HG03571 (cell line): ENCODE measurements around the gene POLD3.
"Not testable (repeated sequence)": the region's sequence is repeated elsewhere in the genome, so short reads cannot be mapped to it uniquely, and the experiment has no call there.

Experiments used
- ATAC-seq: cut with Tn5 transposase; IDR thresholded peaks from one replicate; pipeline ENCODE4 v1.9.1; 2021; ENCODE audit not compliant: unreplicated experiment

POLD3 gene

GRCh38 chr11:74636630-74637184, 44.3 kb downstream of the POLD3 start:
- no peak for ATAC-seq

DNA sequence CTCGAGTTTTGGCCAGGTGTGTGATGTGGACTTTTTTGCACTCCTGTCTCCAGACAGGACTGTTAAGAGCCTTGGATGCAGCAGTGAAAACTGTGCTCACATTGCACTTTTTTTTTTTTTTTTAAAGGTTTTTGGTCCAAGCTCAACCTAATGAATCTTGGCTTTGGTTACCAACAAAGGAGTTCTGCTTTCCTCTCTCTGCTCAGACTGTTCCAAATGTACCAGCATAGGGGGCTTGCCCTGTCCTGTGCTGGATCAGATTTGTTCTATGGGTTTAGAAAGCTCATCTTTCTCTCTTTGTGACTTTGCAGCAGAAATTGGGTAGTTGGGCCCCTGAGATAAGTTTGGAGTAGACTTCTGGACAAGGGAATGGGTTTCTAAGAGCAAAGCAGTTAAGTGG, 45.3 kb downstream of the POLD3 start:
- ATAC-seq = no peak

DNA sequence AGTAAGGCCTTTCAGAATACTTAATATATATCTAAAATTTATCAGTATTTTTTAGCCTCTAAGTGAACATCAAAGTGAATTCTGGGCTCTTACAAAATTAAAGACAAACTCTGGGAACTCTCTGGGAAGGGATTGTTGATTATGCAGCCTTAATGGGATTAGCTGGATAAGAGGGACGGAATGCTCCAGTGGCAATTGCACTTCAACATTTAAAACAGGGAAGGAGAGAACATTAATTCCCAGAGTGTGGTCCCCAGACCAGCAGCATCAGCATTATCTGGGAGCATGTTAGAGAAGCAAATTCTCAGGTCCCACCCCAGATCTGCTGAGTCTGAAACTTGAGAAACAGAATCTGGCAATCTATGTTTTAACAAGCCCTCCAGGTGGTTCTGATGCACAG, 46.5 kb downstream of the POLD3 start:
- no peak for ATAC-seq

DNA sequence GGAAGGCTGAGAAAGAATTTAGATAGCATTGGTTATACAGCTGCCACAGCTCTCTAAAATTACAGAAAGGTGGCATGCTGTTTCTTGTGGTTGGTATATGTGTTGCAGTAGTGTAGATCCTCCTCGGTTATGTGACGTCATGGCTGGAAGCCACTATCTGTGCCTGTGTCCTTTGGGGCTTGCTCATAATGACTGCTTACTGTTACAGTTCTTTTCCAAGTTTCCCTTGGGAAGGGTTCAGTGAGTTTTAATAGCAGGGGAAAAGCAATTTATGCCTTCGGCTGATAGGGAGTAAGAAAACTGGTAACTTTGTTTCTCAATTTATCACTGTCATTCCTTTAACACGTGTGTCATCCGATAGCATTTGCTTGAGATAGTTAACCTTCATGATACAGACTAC, 47.2 kb downstream of the POLD3 start:
- no peak for ATAC-seq

DNA sequence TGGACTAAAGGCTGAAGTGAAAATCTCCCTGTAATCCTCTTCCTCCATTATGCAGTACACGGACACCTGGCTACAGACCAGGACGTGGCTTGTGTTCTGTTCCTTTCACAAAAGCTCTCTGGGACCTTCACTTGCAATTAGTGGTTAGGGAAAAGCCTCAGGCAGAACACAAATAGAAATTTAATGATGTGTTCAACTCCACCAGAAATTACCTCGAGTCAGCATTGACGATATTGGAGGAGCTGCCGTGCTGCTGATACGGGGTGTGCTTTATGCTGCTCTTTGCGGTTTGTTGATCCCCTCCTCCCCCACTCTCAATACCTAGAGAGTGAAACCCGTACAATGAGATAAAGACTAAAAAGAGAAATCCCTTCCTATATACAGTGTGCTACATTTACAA, 48.9 kb downstream of the POLD3 start:
- no peak for ATAC-seq

DNA sequence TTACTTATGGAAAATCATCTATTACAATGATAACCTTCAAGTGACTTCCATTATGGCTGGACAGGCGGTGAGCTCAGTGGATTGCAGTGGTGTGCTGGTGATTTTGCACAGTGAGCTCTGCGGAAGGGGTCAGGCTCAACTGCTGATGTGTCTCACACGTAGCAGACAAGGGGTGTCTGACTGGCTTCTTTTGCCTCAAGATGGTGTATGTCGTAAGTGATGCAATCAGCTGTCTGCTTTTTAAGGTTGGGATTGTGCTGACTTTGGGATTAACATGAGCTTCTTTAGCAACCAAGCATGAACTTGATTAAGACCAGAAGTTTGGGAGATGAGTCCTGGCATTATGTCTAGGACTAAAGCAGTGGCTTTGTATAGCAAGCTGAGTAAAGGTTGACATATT, 49.5 kb downstream of the POLD3 start:
- ATAC-seq = no peak

DNA sequence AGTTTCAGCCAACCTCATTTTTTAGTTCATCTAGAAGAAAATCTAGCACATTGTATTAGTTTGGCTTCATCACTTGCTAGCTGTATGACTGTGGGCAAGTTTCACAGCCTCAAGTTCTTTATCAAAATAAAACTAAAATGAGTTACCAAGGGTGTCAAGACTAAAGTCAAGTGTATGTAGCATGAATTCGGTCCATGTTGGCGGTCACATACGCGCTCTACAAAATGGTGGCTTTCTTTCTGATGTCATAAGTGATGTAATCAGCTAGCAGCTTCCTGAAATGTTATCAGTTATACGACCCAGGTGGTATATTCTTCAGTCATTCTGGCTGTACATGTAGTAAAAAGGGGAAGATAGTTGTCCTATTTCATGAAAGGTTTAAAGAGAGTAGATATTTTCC, 50.5 kb downstream of the POLD3 start:
- ATAC-seq = no peak

GRCh38 chr11:74644081-74644480, 51.7 kb downstream of the POLD3 start:
- no peak for ATAC-seq

- ATAC-seq = no peak
Observed at GRCh38 chr11:74646215-74646614, 53.8 kb downstream of the POLD3 start.

DNA sequence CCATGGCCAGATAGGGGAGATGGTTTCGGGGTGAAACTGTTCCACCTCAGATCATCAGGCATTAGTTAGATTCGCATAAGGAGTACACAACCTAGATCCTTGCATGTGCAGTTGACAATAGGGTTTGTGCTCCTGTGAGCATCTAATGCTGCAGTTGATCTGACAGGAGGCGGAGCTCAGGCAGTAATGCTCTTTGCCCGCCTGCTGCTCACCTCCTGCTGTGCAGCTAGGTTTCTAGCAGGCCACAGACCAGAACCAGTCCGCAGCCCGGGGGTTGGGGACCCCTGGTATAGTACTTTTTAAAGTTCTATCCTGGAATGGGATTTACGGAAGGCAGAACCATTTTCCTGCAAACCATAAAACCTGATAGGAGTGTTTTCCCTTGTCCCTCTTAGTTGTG, 54.6 kb downstream of the POLD3 start:
- no peak for ATAC-seq

- ATAC-seq = no peak
Observed at GRCh38 chr11:74647404-74647803, 55.0 kb downstream of the POLD3 start.

DNA sequence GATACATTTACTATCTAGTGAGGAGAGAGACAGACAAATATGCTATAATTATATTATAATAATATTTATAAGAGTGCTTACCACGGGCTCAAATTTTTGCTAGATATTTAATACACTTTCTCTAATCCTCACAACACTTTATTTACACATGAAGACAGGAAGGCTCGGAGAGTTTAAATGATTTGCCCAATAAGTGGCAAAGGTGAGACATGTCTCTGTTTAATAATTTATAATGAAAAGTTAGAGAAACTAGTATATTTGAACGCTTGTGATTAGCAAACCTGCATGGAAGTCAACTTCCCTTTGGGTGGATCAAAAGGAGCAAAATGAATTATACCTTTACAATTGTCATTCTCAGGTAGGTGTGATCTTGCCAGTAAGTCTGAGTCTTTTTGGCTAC, 55.4 kb downstream of the POLD3 start:
- no peak for ATAC-seq

GRCh38 chr11:74648894-74649293, 56.5 kb downstream of the POLD3 start:
- no peak for ATAC-seq

- no peak for ATAC-seq
Observed at GRCh38 chr11:74650498-74650897, 58.1 kb downstream of the POLD3 start.

DNA sequence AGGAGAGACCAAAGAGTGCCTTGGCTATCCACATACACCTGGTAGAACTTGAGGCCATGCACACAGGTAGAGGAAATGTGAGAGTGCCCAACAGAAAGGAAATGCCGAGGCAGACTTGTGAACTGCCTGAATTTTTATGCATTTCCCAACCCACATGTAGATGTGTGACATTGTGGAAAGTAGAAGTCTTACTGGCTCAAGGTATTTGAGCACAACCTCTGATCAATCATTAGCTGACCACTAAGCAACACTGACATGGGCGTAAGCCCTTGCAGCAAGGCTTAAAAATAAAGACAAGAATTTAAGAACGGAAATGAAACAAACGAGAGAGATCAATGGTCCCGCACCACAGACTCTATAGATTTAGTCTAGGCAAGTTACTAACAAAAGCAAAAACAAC, 62.6 kb downstream of the POLD3 start:
- ATAC-seq = no peak

- not testable (repeated sequence) for ATAC-seq
Observed at GRCh38 chr11:74659124-74659523, 66.7 kb downstream of the POLD3 start.

GRCh38 chr11:74662487-74663103, 70.2 kb downstream of the POLD3 start:
- ATAC-seq = no peak

GRCh38 chr11:74663315-74663714, 70.9 kb downstream of the POLD3 start:
- no peak for ATAC-seq

DNA sequence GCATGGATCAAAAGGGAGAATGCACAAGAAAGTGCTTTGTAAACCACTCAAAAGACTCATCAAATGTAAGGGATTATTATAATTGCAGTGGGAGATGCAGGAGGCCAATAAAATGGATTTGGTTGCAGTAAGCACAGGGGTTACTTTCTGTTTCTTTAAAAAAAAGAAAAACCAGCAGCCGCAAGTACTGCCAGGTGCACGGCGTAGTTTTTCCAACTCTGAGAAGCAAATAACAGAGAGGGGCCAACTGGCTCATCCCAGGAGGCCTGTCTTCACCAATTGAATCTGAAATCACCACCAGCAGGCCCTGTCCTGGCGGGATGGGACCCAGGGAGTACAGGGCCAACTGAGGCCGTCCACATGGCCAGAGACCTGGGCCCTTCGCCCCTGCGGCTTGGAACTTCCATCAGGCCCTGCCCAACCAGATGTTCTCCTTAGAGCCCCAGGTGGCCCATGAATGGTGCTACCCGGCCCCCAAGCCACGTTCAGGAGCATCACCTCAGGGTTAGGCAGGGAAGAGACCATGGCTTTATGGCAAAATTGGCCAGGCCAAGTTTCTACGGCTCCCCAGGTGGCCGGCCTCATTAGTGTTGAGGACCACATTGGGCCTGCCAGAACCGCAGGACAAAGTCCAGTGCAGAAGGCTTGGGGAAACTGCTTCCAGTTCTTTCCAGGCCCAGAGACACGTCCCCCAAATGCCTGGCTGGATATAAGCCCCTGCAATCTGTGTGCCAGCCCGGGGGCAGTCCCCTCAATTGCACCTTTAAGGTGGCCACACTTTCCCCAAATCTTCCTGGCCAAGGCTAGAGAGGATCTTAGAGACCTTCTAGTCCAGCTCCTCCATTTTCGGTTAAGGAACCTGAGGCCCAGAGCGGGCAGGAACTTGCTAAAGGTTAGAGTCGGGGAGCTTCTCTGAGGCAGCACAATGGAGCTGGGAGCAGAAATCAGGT, 77.1 kb downstream of the POLD3 start:
- no peak for ATAC-seq

DNA sequence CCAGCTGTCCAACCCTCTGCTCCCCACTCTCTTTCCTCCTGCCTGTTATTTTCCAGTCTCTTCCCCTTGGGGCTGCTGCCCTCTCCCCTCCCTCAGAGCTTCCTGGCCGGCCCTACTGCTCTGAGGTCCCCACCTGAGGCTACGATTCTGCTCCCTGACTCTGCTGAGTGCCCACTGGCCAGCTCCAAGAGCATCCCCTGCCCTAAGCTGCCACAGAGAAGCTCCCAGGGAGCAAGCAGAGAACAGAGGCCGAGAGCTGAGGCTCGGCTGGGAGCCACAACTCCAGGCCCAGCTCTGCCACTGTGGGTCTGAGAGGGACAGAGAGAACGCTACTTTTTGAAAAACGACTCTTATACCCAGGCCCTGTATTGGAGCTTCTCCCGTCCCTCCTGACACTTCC, 77.8 kb downstream of the POLD3 start:
- no peak for ATAC-seq

DNA sequence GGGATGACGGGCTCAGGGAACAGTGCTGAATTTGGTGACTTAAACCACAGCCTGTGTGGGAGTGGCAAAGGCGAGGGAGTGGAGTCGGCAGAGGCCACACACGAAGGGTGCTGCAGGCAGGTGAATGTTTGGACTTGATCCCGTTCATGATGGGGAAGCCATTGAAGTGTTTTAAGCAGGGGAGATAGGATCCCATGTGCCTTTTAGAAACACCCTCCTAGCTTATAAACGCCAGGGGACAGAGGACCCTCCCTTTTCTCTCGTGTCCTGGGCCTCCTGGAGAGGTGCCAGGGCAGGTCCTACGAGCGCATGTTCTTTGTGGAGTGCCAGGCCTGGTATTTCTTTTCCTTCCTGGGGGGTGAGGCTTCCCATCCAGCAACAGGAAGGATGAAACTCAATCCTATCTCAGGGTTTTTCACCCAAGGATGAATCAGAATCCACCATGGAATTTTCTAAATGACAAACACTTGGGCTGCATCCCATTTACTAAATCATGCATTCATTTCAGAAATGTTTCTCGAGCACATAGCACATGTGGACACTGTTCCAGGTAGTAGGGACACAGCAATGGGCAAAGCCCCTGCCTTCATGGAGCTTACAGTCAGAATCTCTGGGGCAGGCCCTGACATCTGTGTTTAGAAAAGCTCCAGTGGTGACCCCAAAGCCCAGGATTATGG, 79.3 kb downstream of the POLD3 start:
- ATAC-seq = no peak
